ENCODE data around the gene DCBLD2.

The DCBLD2 gene

GRCh38 chr3:98765721-98766120 lies 135.8 kb downstream of the DCBLD2 start:
- no peak for TF ChIP-seq CTCF (IDR thresholded peaks at IDR 0.05; ENCODE audit: low read depth, low read length)
- DNase-seq (ENCODE audit: extremely low read depth, low read depth): no peak

GRCh38 chr3:98764472-98764884 lies 137.0 kb downstream of the DCBLD2 start:
- TF ChIP-seq CTCF (IDR thresholded peaks at IDR 0.05; ENCODE audit: low read depth, low read length): no peak

GRCh38 chr3:98763819-98764418 lies 137.6 kb downstream of the DCBLD2 start:
- no peak for TF ChIP-seq CTCF (IDR thresholded peaks at IDR 0.05; ENCODE audit: low read depth, low read length)
- no peak for DNase-seq (ENCODE audit: extremely low read depth, low read depth)

More at GRCh38 chr3:98764472-98764884, 137.0 kb downstream of the DCBLD2 start:
- DNase-seq (ENCODE audit: extremely low read depth, low read depth): no peak

GRCh38 chr3:98763076-98763475 lies 138.4 kb downstream of the DCBLD2 start, which contains the start of gene ST3GAL6:
Gene ST3GAL6, plus strand, starts transcription at chr3:98763340. Its CDS starts 5,101 bp downstream, at chr3:98768441.
- TF ChIP-seq CTCF (IDR thresholded peaks at IDR 0.05; ENCODE audit: low read depth, low read length): no peak
- DNase-seq (ENCODE audit: extremely low read depth, low read depth): no peak

GRCh38 chr3:98761643-98762229 lies 139.8 kb downstream of the DCBLD2 start:
- TF ChIP-seq CTCF (IDR thresholded peaks at IDR 0.05; ENCODE audit: low read depth, low read length): no peak
- DNase-seq (ENCODE audit: extremely low read depth, low read depth): no peak

- DNase-seq (ENCODE audit: extremely low read depth, low read depth): no peak
- TF ChIP-seq CTCF (IDR thresholded peaks at IDR 0.05; ENCODE audit: low read depth, low read length): no peak
Observed at GRCh38 chr3:98759629-98760028, 141.9 kb downstream of the DCBLD2 start.

- no peak for TF ChIP-seq CTCF (IDR thresholded peaks at IDR 0.05; ENCODE audit: low read depth, low read length)
- no peak for DNase-seq (ENCODE audit: extremely low read depth, low read depth)
Observed at GRCh38 chr3:98755601-98756000, 145.9 kb downstream of the DCBLD2 start.

Data from AG09319 (cell line).